Measurements from ENCODE around the gene RTN4RL1. TPM values are rescaled to one million over a fixed set of nuclear protein-coding genes. Genes with fewer than 3 reads are reported as not detected.
A peak's percentile ranks its signal among the peaks of the same experiment; 100 is the strongest.

Gene RTN4RL1
- total RNA-seq, 2 donors from 2014 or later, result 18.2 to 19.6 TPM

DNA sequence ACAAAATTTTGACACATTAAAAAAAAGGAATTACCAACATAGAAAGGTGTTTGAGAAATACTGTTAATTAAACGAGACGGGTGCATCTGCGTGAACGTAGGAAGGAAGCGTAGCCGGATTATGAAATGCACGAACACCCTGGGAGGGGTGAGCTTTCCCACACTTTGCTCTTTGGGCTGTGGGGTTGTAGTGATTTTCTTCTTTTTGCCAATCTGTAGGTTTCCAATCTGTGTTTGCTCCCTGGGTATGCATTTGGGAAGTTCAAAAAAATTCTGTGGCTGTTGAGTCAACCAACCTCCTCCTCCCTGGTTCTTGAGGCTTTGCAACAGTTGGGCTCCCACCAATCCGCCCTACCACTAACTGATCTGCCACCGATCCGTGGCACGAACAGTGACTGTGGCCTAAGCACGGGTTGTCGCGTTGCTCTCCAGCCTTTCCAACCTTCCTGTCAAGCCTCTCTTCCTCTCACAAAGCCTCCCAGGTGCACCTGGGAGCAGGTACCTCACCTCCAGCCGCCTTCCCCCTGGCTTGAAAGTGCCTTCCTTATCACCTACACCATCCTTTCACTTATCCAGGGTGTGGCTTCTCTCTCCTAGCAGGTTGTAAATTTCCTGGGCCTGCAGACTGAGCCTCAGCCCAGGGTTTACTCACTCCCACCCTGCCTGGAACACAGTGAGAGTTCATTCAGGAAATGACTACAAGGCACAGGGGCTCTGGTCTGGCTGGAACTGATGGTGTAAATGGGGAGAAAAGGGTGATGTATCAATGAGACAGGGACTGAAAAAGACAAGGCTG, 16.6 kb downstream of the RTN4RL1 start:
- no peak for TF ChIP-seq CTCF (conservative IDR thresholded peaks at IDR 0.05)
- Mint-ChIP-seq H3K9me3 (no peaks in the 10 kb centered on the region), H3K4me3 (no peak overlapping the region), H3K4me1 (peaks cover 20% of the 10 kb centered on the region), H3K36me3 (ENCODE audit: low read depth) (peaks cover 36% of the 10 kb centered on the region), H3K27ac (no peak overlapping the region), H3K27me3 (ENCODE audit: insufficient read depth) (peaks cover 25% of the 10 kb centered on the region)
- DNase-seq, result peak; percentile 53
- Histone ChIP-seq H3K27ac (ENCODE audit: low read depth, low read length) (no peak overlapping the region), H3K36me3 (ENCODE audit: control insufficient read depth, insufficient read depth, low read length) (peaks cover 59% of the 10 kb centered on the region), H3K27me3 (ENCODE audit: control insufficient read depth, insufficient read depth, low read length, poor library complexity, severe bottlenecking) (no peaks in the 10 kb centered on the region), H3K4me1 (ENCODE audit: control insufficient read depth, insufficient read depth, low read length) (peaks cover 9% of the 10 kb centered on the region), H3K9ac (ENCODE audit: extremely low read depth, low read length, poor library complexity, severe bottlenecking) (no peak overlapping the region), H3K4me3 (ENCODE audit: low read length) (no peak overlapping the region), H3K9me3 (ENCODE audit: control insufficient read depth, low read length) (no peaks in the 10 kb centered on the region)
- 90 to 91% methylated on average over 15 of the region's 15 CpGs for WGBS, 2 experiments (ENCODE audit: insufficient coverage in 1 of 2, insufficient read length in 1 of 2)

DNA sequence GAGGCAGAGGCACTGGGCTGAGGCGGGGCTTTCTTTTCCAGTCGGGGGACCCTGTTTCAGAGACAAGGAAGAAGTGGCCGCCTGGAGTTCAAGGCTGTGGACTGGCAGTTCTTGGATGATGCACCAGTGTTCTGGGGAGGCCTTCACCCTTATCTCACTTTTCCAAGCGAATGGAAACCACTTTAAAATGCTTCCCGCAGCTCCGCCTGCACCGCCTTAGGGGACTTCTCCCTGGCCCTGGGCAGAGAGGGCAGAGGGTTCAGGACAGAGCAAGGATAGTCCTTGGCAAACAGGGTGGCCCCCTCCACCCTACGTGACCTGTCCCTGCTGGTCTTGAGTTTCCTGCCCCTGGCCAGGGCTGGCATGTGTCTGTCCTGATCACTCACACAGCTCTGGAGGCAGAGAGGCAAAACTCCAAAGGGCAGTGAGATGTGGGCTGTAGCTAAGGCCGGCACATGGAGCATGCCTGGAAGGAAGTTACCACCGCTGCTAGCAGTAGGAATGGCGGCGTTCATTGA, 20.6 kb downstream of the RTN4RL1 start:
- DNase-seq, result peak; percentile 50
- Mint-ChIP-seq H3K27me3 (ENCODE audit: insufficient read depth) (peaks cover 15% of the 10 kb centered on the region), H3K27ac (no peak overlapping the region), H3K4me1 (peaks cover 20% of the 10 kb centered on the region), H3K4me3 (no peak overlapping the region), H3K36me3 (ENCODE audit: low read depth) (peaks cover 17% of the 10 kb centered on the region), H3K9me3 (no peaks in the 10 kb centered on the region)
- H3K36me3 ChIP-seq (ENCODE audit: control insufficient read depth, insufficient read depth, low read length), result peaks cover 43% of the 10 kb centered on the region
- H3K4me1 ChIP-seq (ENCODE audit: control insufficient read depth, insufficient read depth, low read length), result peaks cover 6% of the 10 kb centered on the region
- no peak overlapping the region for H3K9ac ChIP-seq (ENCODE audit: extremely low read depth, low read length, poor library complexity, severe bottlenecking)
- peak overlapping the region; percentile 50 for H3K27ac ChIP-seq (ENCODE audit: low read depth, low read length)
- no peak overlapping the region for H3K4me3 ChIP-seq (ENCODE audit: low read length)
- WGBS, 2 experiments (ENCODE audit: insufficient coverage in 1 of 2, insufficient read length in 1 of 2), result 91 to 97% methylated on average over 5 to 12 of the region's 12 CpGs
- TF ChIP-seq CTCF (conservative IDR thresholded peaks at IDR 0.05), result no peak
- H3K27me3 ChIP-seq (ENCODE audit: control insufficient read depth, insufficient read depth, low read length, poor library complexity, severe bottlenecking), result no peaks in the 10 kb centered on the region
- no peaks in the 10 kb centered on the region for H3K9me3 ChIP-seq (ENCODE audit: control insufficient read depth, low read length)

DNA sequence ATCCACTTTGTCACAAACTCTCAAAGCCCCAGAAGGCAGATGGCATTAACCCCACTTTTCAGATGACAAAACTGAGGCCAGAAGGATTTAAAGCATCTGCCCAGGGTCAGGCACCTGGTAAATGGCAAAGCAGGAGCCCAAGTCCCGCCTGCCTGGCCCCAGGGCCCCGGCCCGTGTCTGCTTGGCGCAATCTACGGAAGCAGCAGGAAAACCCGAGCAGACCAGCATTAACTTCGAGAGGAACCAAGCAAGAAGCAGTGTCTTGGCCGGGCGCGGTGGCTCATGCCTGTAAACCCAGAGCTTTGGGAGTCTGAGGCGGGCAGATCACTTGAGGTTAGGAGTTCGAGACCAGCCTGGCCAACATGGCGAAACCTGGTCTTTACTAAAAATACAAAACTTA, 21.6 kb downstream of the RTN4RL1 start:
- H3K27ac ChIP-seq (ENCODE audit: low read depth, low read length), result no peak overlapping the region
- no peak overlapping the region for H3K9ac ChIP-seq (ENCODE audit: extremely low read depth, low read length, poor library complexity, severe bottlenecking)
- H3K27me3 Mint-ChIP-seq (ENCODE audit: insufficient read depth), result peaks cover 18% of the 10 kb centered on the region
- H3K4me1 Mint-ChIP-seq, result peaks cover 17% of the 10 kb centered on the region
- H3K27ac Mint-ChIP-seq, result no peak overlapping the region
- TF ChIP-seq CTCF (conservative IDR thresholded peaks at IDR 0.05), result no peak
- H3K4me3 Mint-ChIP-seq, result no peak overlapping the region
- no peak for DNase-seq
- no peaks in the 10 kb centered on the region for H3K9me3 Mint-ChIP-seq
- WGBS, 2 experiments (ENCODE audit: insufficient coverage in 1 of 2, insufficient read length in 1 of 2), result 95 to 98% methylated on average over 13 of the region's 13 CpGs
- H3K27me3 ChIP-seq (ENCODE audit: control insufficient read depth, insufficient read depth, low read length, poor library complexity, severe bottlenecking), result no peaks in the 10 kb centered on the region
- H3K36me3 Mint-ChIP-seq (ENCODE audit: low read depth), result peaks cover 13% of the 10 kb centered on the region
- peaks cover 6% of the 10 kb centered on the region for H3K4me1 ChIP-seq (ENCODE audit: control insufficient read depth, insufficient read depth, low read length)
- H3K36me3 ChIP-seq (ENCODE audit: control insufficient read depth, insufficient read depth, low read length), result peaks cover 43% of the 10 kb centered on the region
- no peaks in the 10 kb centered on the region for H3K9me3 ChIP-seq (ENCODE audit: control insufficient read depth, low read length)
- H3K4me3 ChIP-seq (ENCODE audit: low read length), result no peak overlapping the region

Data from endodermal cell (in vitro differentiated cells).